Measurements from ENCODE around the gene NRL.
"Not testable (repeated sequence)": the region's sequence is repeated elsewhere in the genome, so short reads cannot be mapped to it uniquely, and the experiment has no call there.

The NRL gene

GRCh38 chr14:24040692-24041091 lies 74.1 kb downstream of the NRL start:
- Histone ChIP-seq H3K4me2 (ENCODE audit: low read depth, low read length, poor library complexity, severe bottlenecking) (no peak overlapping the region), H3K9ac (ENCODE audit: low read depth, low read length, poor library complexity, severe bottlenecking) (no peak overlapping the region), H3K27me3 (ENCODE audit: insufficient read depth, low read length, poor library complexity, severe bottlenecking) (no peaks in the 10 kb centered on the region), H4K20me1 (ENCODE audit: insufficient read depth, low read length, poor library complexity, severe bottlenecking) (no peaks in the 10 kb centered on the region), H3K36me3 (ENCODE audit: insufficient read depth, low read length) (no peaks in the 10 kb centered on the region), H3K9me3 (ENCODE audit: insufficient read depth, low read depth, low read length) (no peaks in the 10 kb centered on the region), H3K4me1 (ENCODE audit: insufficient read depth, low read length, poor library complexity, severe bottlenecking) (peaks cover 15% of the 10 kb centered on the region), H3K9me2 (replicated peaks; ENCODE audit: low read depth, low read length) (no peaks in the 10 kb centered on the region), H3K4me3 (ENCODE audit: low read length, poor library complexity, severe bottlenecking) (no peak overlapping the region), H3K79me2 (ENCODE audit: insufficient read depth, low read length) (no peaks in the 10 kb centered on the region), H3F3A (ENCODE audit: low read depth) (no peaks in the 10 kb centered on the region), H2AFZ (ENCODE audit: low read length) (no peak overlapping the region)
- no peak for TF ChIP-seq CTCF (conservative IDR thresholded peaks at IDR 0.05; ENCODE audit: low read length)

- no peaks in the 10 kb centered on the region for H3K9me3 ChIP-seq (ENCODE audit: insufficient read depth, low read depth, low read length)
- H3K36me3 ChIP-seq (ENCODE audit: insufficient read depth, low read length): no peaks in the 10 kb centered on the region
- H3K79me2 ChIP-seq (ENCODE audit: insufficient read depth, low read length): no peaks in the 10 kb centered on the region
- H2AFZ ChIP-seq (ENCODE audit: low read length): no peak overlapping the region
- H4K20me1 ChIP-seq (ENCODE audit: insufficient read depth, low read length, poor library complexity, severe bottlenecking): no peaks in the 10 kb centered on the region
- H3K4me2 ChIP-seq (ENCODE audit: low read depth, low read length, poor library complexity, severe bottlenecking): peak overlapping the region; percentile 48
- peaks cover 15% of the 10 kb centered on the region for H3K4me1 ChIP-seq (ENCODE audit: insufficient read depth, low read length, poor library complexity, severe bottlenecking)
- H3K4me3 ChIP-seq (ENCODE audit: low read length, poor library complexity, severe bottlenecking): no peak overlapping the region
- no peak overlapping the region for H3K9ac ChIP-seq (ENCODE audit: low read depth, low read length, poor library complexity, severe bottlenecking)
- no peaks in the 10 kb centered on the region for H3F3A ChIP-seq (ENCODE audit: low read depth)
- no peaks in the 10 kb centered on the region for H3K9me2 ChIP-seq (replicated peaks; ENCODE audit: low read depth, low read length)
- TF ChIP-seq EZH2phosphoT487 (IDR thresholded peaks at IDR 0.05; ENCODE audit: borderline replicate concordance): no peak
- TF ChIP-seq CTCF (conservative IDR thresholded peaks at IDR 0.05; ENCODE audit: low read length): no peak
- H3K27me3 ChIP-seq (ENCODE audit: insufficient read depth, low read length, poor library complexity, severe bottlenecking): no peaks in the 10 kb centered on the region
Measured at GRCh38 chr14:24038686-24039085, 76.1 kb downstream of the NRL start.

GRCh38 chr14:24037658-24038037 lies 77.1 kb downstream of the NRL start:
- Histone ChIP-seq H3F3A (ENCODE audit: low read depth) (no peaks in the 10 kb centered on the region), H3K4me1 (ENCODE audit: insufficient read depth, low read length, poor library complexity, severe bottlenecking) (peaks cover 15% of the 10 kb centered on the region), H3K4me2 (ENCODE audit: low read depth, low read length, poor library complexity, severe bottlenecking) (peak overlapping the region; percentile 48), H3K4me3 (ENCODE audit: low read length, poor library complexity, severe bottlenecking) (no peak overlapping the region), H3K27me3 (ENCODE audit: insufficient read depth, low read length, poor library complexity, severe bottlenecking) (no peaks in the 10 kb centered on the region), H3K9me3 (ENCODE audit: insufficient read depth, low read depth, low read length) (peaks cover 6% of the 10 kb centered on the region; the same call in 1 of the 2 replicates), H3K36me3 (ENCODE audit: insufficient read depth, low read length) (no peaks in the 10 kb centered on the region), H3K9me2 (replicated peaks; ENCODE audit: low read depth, low read length) (no peaks in the 10 kb centered on the region), H4K20me1 (ENCODE audit: insufficient read depth, low read length, poor library complexity, severe bottlenecking) (no peaks in the 10 kb centered on the region), H3K9ac (ENCODE audit: low read depth, low read length, poor library complexity, severe bottlenecking) (no peak overlapping the region), H2AFZ (ENCODE audit: low read length) (no peak overlapping the region), H3K79me2 (ENCODE audit: insufficient read depth, low read length) (no peaks in the 10 kb centered on the region)
- no peak for TF ChIP-seq EZH2phosphoT487 (IDR thresholded peaks at IDR 0.05; ENCODE audit: borderline replicate concordance)
- no peak for TF ChIP-seq CTCF (conservative IDR thresholded peaks at IDR 0.05; ENCODE audit: low read length)

GRCh38 chr14:24036963-24037657 lies 77.6 kb downstream of the NRL start:
- not testable (repeated sequence) for H3F3A ChIP-seq (ENCODE audit: low read depth); H4K20me1 ChIP-seq (ENCODE audit: insufficient read depth, low read length, poor library complexity, severe bottlenecking); H3K79me2 ChIP-seq (ENCODE audit: insufficient read depth, low read length); H3K9me2 ChIP-seq (replicated peaks; ENCODE audit: low read depth, low read length); H3K27me3 ChIP-seq (ENCODE audit: insufficient read depth, low read length, poor library complexity, severe bottlenecking); H3K36me3 ChIP-seq (ENCODE audit: insufficient read depth, low read length)
- Histone ChIP-seq H3K4me3 (ENCODE audit: low read length, poor library complexity, severe bottlenecking) (peak overlapping the region; percentile 97), H3K4me2 (ENCODE audit: low read depth, low read length, poor library complexity, severe bottlenecking) (peak overlapping the region; percentile 77), H3K4me1 (ENCODE audit: insufficient read depth, low read length, poor library complexity, severe bottlenecking) (peaks cover 15% of the 10 kb centered on the region), H3K9ac (ENCODE audit: low read depth, low read length, poor library complexity, severe bottlenecking) (peak overlapping the region; percentile 97), H3K9me3 (ENCODE audit: insufficient read depth, low read depth, low read length) (peaks cover 12% of the 10 kb centered on the region), H2AFZ (ENCODE audit: low read length) (peak overlapping the region; percentile 97; the same call in 1 of the 2 replicates)
